Activated T-cell treated with anti-CD3 and anti-CD28 coated beads for 4 hours (primary cell): ENCODE data around the gene PFKP.
"Not testable (repeated sequence)": the region's sequence is repeated elsewhere in the genome, so short reads cannot be mapped to it uniquely, and the experiment has no call there.

Experiments used
- DNase-seq: peaks from one replicate; pipeline ENCODE4 v3.0.0-alpha.2; 2020

PFKP gene

DNA sequence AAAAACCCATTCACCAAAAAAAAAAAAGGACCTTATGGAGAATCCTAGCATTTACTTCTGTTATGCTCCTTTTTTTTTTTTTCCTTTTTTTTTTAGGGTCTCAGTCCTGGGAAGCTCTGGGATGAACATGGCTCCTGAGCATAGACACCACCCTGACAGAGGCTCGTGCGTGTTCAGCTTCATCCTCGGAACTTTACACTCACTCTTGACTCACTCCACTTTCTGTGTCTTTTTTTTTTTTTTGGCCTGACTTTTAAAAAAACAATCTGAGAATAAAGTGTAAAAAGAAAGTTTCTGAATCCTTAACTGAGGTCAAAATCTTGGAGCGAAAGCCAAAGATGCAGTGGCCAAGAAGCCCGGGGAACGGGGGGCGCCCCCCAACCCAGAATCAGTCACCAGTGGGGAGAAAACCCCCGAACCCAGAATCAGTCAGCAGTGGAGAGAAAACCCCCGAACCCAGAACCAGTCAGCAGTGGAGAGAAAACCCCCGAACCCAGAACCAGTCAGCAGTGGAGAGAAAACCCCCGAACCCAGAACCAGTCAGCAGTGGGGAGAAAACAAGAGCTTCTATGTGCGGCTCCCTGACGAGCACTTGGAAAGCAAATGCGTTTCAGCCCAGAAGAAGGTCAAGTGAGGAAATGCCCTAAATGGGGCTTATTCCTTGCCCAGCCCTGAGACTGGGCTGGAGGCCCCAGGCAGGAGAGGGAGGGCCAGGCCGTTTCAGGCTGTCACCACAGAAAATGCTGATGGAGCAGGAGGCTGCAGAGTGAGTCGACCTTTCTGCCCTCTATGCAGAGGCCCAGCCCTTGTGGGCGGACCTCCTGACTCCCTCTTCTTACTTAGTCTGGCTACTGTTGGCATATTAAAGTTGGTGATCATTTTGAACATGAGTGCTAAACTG, 19.0 kb upstream of the PFKP start:
- no peak for DNase-seq

- no peak for DNase-seq
Measured at GRCh38 chr10:3051692-3052091, 15.7 kb upstream of the PFKP start.

DNA sequence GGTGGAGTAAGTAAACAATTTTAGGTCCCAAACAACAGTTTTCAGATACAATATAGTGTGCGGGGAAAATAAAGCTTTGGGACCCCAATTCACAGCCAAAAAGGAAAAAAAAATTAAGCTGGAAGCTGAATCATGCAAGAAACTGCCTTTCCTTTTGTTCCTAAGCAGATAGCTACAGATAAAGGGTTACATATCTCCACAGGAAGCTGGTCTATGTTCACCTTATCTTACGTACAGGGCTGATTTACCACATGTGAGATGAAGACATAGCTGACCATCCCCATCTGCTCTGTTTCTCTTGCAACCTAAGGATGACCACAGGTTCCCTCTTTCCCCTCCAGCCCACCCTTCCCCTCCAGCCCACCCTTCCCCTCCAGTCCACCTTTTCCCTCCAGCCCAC, 14.2 kb upstream of the PFKP start:
- DNase-seq = no peak

DNA sequence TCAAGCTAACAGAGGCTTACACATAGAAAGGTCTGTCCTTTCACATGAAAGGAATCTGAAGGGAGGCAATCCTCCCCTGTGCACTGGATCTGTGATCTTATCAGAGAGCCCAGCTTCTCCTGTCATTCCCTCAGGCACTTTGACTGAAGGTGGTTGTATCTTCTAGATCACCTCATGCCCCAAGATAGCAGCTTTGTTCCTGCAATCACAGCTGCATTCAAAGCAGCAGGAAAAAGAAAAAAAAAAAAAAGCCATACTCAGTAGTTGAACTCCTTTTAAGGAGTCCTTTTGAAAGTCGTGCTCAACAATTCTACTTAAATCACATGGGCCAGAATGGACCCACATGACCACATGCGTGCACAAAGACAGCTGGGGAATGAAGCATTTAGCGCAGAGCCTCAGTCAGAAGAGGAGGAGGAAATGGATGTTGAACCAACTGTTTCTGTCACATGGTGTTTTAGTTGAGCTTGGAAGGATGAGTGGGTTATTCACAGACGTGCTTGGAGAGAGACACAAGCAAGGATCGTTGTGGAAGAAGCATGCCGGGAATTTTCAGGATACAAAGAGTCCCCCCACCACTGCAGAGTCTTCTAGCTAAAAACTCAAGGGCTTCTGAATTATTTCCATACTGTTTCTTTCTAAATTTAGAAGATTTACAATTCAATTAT, 13.0 kb upstream of the PFKP start:
- no peak for DNase-seq

DNA sequence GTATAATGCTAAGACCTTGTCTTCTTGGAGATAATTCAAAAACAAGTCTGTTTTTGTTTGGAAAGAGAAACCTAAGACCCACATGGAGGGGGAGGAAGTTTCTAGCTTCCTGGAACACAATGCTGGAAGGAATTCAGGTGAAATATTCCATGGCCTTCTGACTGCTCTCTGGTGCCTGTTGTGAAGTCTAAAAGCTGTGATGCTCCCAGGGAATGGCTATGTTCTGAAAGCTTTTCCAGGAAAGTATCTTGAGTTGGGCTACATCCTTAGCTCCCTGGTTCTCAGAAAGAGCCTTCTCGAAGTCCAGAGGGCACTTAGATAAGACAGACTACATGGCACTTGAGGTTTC, 12.5 kb upstream of the PFKP start:
- DNase-seq = no peak

DNA sequence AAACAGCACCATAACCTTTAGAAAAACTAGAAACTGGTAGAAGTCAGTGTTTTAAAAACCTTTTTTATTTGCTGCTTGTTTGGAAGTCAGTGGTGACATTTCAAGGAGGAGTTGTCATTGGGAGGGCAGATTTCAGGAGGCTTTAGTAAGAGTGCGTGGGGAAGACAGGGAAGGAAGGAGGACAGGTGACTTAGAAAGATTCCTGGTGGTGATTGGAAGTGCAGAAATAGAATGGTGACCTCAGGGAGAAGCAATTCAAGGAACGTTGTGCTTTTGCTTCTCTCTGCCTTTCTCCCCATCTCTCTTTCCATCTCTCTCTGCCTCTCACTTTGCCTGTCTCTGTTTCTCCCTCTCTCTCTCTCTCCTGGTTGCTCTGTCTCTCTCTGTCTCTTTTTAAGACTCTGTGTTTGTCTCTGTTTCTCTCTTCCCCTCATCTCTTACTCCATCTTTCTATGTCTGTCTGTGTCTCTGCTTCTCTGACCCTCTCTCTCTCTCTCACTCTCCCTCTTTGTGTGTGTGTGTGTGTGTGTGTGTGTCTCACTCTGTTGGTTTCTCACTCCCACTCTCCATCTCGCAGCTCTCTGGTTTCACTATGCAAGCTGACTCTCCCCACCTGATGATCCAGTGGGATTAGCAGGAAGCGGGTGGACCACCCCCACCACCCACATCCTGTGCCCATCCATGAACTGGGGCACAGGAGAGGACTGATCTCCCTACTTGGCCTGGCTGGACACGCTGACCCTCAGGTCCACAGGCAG, 10.9 kb upstream of the PFKP start:
- no peak for DNase-seq

DNA sequence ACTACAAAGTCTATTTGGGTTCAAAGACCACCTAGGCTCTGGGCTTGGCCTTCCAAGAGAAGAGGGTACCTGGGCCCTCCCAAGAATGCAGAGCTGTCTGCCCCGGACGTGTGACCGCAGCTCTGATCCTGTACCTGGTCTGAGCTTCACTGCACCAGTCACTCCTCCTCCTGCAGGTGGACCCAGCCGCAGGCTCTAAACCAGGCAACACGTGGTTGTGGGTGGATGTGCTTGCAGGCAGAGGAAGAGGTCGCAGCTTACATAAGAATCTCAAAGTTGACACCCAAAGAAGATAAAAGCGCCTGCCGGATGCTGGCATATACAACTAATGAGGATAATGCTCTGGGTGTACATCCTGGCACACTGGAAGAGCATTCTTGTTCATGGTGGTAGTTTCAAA, 9.4 kb upstream of the PFKP start:
- no peak for DNase-seq

DNA sequence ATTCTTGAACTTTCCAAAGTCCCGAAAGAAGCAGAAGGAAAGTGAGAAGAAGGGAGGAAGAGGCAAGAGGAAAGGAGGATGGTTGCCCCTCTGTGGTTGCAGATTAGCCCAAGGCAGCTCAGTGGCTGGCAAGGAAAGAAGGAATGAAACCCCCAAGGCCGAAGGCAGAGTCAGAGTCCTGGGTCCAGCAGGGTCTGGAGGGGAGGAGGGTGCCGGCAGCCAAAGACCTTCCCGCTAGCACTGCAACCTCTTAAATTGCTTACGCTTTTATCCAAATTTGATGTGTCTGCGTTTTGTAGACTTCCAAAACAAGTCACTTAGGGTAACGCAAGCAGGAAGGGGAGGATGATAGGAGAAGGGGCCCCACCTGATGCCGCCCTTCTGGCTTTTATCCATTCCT, 7.4 kb upstream of the PFKP start:
- DNase-seq = no peak

DNA sequence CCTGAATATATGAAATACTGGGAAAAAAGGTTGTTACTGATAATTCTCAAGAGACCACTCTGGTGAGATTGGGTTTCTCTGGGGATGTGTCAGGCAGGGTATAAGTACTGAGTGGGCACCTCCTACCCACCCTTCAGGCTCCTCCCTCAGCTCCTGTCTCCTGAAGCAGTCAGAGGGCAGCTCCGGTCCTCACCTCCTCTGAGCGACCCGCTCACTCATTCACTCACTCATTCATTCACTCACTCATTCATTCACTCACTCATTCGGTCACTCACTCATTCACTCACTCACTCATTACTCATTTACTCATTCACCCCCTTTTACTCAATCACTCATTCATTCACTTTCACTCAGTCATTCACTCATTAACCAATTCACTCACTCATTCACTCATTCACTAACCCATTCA, 6.9 kb upstream of the PFKP start:
- DNase-seq = no peak

DNA sequence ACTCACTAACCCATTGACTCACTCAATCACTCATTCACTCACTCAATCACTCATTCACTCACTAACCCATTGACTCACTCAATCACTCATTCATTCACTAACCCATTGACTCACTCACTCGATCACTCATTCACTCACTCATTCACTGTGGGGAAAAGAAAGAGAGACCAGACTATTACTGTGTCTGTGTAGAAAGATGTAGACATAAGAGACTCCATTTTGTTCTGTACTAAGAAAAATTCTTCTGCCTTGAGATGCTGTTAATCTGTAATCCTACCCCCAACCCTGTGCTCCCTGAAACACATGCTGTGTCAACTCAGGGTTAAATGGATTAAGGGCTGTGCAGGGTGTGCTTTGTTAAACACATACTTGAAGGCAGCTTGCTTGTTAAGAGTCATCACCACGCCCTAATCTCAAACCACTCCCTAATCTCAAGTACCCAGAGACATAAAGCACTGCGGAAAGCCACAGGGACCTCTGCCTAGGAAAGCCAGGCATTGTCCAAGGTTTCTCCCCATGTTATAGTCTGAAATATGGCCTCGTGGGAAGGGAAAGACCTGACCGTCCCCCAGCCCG, 5.9 kb upstream of the PFKP start:
- DNase-seq = not testable (repeated sequence)

GRCh38 chr10:3062502-3063186, 4.7 kb upstream of the PFKP start:
- no peak for DNase-seq

DNA sequence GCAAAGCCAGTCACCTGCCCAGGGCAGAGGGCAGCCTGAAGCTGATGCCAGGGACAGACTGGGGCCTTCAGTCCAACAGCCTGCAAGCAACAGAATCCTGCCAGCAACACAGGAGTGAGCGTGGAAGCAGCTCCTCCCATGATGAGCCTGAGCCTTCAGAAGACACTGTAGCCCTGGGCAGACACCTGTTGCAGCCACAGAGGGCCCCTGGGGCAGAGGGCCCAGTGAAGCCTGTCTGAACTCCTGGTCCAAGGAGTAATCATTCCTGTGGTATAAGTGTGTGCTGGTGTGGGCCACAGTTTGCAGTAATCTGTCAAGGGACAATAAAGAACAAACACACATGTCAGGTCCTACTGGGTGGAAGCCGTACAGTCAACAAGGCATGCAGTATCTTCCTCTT, 2.9 kb upstream of the PFKP start:
- no peak for DNase-seq

GRCh38 chr10:3065622-3066021, 1.7 kb upstream of the PFKP start:
- DNase-seq = no peak

- DNase-seq = no peak
Measured at GRCh38 chr10:3066317-3067117, 831 bp upstream of the PFKP start.

DNA sequence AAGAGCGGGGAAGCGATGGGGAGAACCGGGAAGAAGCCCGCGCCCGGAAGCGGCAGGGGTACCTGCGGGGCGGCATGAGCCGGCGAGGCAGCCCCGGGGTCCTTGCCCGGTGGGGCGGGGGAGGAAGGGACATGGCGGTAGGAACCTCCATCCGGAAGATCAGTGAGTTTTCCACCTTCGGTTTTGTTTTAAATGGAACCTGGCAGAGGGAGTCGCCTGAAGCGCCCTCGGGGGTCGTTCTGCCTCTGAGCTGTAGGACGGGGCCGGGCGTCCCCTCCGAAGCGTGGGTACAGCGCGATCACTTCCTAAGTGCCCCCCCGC, 471 bp downstream of the PFKP start:
- peak; percentile 20 for DNase-seq

DNA sequence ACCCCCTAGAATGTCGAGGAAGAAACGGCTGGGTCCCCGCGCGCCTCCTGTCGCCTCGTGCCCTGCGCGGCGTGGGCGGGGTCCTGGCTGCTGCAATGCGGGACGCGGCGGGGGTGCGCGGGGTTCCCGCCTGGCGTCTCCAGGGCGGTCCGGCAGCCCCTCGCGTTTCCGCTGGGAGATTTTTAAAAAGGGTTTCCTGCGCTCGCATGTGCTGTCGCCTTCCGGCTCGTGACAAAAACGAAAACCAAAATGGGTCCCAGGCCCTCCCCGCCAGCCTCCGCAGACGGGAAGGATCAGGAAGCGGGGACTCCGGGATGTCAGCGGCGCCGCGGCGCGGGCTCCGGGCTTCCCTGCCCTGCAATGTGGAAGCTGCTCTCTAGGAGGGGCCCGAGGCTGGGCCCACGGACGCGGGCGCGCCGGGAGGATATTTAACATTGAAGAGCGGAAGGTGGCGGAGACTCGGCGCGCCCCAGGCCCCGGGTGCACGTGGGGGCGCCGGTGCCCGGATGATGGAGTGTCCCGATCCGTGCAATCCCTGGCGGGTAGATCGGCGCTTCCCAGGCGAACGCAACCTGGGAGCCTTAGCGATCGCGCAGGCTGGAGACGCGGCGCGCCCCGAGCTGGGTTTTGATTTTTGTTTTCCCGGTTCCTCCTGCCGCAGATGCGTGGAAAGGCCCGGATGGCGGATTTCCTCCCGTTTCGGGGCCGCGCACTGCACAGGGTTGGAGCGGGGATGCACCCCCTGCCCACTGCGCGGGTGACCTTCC, 1.0 kb downstream of the PFKP start:
- DNase-seq = peak; percentile 54

DNA sequence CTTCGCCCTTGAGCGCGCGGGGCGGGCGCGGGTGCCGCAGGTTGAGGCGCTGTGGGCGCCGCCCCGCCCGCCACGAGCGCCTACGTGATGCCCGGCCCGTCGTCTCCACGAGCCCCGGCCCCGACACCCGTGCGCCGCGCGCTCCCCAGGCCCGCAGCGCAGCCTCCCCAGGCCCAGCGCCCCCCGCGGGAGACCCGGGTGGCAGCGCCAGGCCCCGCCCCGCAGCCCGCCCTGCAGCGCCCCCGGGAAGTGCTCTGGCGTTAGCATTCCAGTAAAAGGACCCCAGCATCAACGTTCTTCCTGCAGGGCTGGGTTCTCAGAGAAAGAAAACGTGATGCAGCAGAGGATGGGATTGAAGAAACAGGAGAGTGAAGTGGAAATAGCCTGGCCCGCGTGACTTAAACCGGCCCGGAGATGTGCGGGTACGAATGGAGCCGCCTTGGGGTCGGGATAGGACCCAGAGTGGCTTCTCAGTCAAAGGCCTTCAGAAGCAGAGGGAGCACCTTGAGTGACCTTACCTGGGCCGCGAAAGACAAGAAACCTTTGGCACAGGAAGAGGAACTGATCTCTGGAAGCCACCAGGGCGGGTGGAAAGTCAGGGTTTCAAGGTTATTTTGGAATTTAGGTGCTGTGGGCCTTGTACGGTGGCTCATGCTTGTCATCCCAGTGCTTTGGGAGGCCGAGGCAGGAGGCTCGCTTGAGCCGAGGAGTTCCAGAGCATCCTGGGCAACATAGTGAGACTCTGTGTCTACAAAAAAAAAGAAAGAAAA, 1.8 kb downstream of the PFKP start:
- DNase-seq = peak; percentile 17

- DNase-seq = no peak
Measured at GRCh38 chr10:3069876-3070275, 2.5 kb downstream of the PFKP start.

DNA sequence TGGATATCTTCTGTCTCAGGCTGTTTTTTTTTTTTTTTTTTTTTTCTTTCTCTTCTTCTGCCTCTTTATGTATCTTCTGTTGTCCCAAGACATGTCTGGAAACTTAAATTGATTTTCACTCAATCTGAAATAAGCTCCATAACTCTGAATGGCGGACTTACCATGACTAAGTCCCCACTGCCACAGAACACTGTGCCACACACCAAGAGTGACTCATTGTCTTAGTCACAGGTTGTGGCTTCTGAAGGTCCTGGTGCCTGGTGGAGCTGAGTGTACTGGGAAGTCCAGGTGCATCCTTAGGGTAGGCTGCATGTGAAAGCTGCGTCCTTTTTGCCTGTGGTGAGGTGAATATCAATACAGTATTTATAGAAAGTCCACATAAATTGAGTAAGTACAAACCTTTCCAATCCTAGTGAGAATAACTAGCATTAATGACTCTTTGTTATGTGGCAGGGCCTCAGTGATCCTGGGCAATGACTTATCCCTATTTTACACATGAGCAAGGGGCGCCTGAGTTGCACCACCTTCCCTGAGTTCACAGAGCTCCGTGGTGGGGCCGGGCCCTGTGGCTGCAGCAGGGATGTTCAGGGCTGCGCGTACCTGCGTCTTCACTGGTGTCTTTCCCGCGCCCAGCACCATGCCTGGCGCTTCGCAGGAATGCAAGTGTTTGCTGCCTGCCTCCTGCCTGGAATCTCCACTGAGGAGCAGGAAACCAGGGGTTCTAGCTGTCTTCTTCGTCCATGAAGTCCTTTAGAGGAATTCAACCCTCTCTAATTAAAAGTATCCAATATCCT, 4.3 kb downstream of the PFKP start:
- peak; percentile 41 for DNase-seq
